DMS 273 (cell line): ENCODE results near the gene STAC.
A peak's percentile ranks its signal among the peaks of the same experiment; 100 is the strongest.
"Not testable (repeated sequence)": the region's sequence is repeated elsewhere in the genome, so short reads cannot be mapped to it uniquely, and the experiment has no call there.

Source experiments
- DNase-seq: peaks from one replicate; lab custom pipeline; 2025; ENCODE audit not compliant: unreplicated experiment; lab: John Stamatoyannopoulos, UW

STAC gene

GRCh38 chr3:36562945-36563344 lies 182.6 kb downstream of the STAC start:
- no peak for DNase-seq

- DNase-seq: no peak
Observed at GRCh38 chr3:36575241-36575640, 194.9 kb downstream of the STAC start.

GRCh38 chr3:36578418-36578817 lies 198.1 kb downstream of the STAC start:
- DNase-seq: not testable (repeated sequence)

GRCh38 chr3:36579746-36580145 lies 199.4 kb downstream of the STAC start:
- DNase-seq: no peak

GRCh38 chr3:36580716-36581115 lies 200.4 kb downstream of the STAC start:
- DNase-seq: no peak

GRCh38 chr3:36591959-36592358 lies 211.7 kb downstream of the STAC start:
- DNase-seq: peak; percentile 13

- no peak for DNase-seq
Observed at GRCh38 chr3:36595511-36595910, 215.2 kb downstream of the STAC start.

GRCh38 chr3:36596419-36596818 lies 216.1 kb downstream of the STAC start:
- DNase-seq: no peak

GRCh38 chr3:36597422-36597821 lies 217.1 kb downstream of the STAC start:
- no peak for DNase-seq
